Eye (tissue), 1 donor: ENCODE data around the gene STK10.

Experiments used
- DNase-seq: peaks from one replicate; pipeline ENCODE4 v3.0.0-alpha.2; 2015

STK10 gene

DNA sequence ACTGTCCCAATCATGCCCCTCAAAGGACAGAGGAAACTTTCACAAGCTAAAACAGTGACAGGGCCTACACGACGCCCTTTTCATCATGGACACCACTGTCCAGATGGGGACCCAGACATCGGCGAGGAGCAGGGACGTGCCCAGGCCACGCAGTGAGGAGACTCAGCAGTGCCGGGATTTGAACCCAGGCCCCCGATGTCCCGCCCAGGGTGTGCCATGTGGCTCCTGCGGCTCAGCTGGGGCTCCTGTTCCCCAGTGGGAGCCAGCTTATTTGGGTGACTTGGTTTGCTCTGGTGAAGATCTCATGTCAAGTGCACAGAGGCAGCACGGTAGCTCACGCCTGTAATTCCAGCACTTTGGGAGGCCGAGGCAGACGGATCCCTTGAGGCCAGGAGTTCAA is 82.2 kb downstream of the STK10 start:
- no peak for DNase-seq

- DNase-seq, result no peak
Measured at GRCh38 chr5:172104801-172105701, 83.0 kb downstream of the STK10 start.

- no peak for DNase-seq
Measured at GRCh38 chr5:172104021-172104420, 84.0 kb downstream of the STK10 start.

DNA sequence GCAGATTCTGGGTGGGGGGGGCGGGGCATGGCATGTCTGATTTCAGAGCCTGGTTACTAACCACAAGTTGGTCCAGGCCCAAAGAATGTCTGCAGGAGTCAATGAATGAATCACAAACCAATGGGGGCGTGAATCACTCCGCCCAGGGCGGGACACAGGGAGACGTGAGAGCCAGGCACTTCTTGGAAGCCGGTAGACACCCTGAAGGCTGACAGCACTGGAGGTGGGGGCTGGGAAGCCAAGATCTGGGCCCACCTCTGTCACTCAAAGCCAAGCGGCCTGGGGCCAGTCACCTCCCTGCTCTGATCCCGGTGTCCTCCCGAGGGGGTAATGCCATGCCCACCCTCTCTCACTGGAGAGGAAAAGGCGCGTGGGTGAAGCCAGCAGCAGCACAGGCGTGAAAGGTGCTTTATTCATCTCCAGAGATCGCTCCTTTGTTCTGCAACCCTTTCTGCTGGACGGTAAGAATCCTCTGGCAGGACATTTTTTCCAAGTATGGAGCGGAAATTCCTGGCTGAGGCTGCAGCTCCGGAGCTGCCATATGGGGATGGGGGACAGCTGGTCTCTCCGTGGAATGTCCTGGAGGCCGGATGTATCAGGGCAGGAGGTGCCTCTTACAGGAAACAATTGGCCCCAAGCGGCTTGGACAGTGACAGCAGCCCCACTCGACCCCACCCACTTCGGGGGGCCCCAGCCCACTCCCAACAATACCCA is 85.0 kb downstream of the STK10 start:
- peak; percentile 61 for DNase-seq

DNA sequence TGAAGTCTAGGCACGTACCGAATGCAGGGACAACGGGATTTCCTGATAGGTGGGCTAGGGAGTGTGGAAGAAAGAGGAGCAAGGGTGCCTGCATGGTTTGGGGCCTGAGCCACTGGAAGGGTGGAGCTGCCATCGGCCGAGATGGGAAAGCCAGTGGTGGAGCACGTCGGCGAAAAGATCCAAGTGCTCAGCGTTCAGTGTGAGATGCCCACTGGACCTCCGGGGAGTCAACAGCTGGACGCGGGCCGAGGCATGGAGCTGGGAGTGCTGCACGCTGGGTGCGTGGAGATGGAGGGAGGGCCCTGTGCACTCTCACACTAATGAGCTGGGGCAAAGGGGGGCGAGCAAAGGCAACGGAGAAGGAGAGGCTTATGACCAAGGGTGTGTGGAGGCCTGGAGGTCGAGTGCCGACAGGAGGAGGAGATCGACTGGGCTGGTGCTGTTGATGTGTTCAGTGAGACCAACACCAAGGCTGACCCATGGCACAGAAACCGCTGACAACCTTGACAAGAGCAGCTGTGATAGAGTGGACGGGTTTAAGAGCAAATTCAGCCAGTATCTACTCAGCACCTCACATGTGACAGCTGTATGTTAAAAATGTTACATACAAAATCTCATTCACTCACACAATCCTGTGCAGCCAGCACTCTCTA is 85.7 kb downstream of the STK10 start:
- no peak for DNase-seq

- DNase-seq, result no peak
Measured at GRCh38 chr5:172101547-172102217, 86.3 kb downstream of the STK10 start.

DNA sequence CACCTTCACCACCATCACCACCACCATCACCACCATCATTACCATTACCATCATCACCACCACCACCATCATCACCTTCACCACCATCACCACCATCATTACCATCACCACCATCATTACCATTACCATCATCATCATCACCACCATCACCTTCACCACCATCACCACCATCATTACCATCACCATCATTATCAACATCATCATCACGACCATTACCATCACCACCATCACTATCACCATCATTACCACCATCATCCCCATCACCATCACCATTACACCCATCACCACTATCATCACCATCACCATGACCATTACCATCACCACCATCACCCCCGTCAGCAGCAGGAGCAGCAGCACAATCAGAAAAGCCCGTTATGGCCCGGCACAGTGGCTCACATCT is 89.1 kb downstream of the STK10 start:
- no peak for DNase-seq

GRCh38 chr5:172098046-172098445 is 90.0 kb downstream of the STK10 start:
- no peak for DNase-seq

DNA sequence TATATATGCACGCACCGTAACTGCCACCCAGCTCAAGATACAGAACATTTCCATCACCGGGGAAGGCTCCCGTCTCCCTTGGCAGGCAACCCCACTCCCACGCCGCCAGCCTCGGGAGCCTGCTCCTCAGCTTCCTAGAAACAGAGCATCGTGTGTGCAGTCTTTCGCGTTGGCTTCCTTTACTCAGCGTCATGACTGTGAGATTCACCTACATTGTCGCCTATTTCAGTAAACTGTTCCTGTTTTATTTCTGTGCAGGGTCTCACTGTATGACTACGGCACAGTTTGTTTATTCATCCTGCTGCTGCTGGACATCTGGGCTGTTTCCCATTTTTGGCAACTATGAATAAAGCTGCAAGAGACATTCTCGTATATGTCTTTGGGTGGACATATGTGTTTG is 90.7 kb downstream of the STK10 start:
- DNase-seq, result no peak

DNA sequence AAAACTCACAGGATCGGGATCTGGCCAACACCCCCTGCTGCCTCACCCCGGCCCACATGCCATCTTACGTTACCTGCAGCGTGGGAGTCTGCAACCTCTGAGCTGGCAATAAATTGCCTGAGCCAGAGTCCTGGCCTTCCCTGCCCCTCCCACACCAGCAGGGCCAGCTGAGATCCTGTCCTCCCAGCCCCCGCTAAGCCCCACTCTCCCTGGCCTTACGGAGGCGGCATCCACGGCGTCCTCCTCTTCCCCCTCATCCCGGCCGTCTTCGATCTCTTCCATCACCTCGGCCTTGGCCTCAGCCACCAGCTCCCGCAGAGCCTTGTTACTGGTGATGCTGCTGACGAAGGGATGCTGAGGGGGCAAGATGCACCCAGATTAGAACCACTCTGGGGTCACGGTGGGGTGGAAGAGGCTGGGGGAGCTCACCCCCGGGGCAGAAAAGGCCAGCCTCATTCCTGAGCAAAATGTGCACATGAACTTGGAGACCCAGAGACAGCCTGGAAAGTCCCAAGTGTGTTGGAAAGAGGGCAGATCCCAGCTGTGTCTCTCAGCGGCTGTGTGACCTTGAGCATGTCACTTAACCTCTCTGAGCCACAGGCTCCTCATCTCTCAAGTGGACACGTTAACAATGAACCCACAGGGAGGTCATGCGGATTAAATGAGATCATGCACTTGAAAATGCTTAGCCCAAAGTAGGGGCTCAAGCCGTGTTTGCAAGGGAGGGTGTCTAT is 91.7 kb downstream of the STK10 start:
- DNase-seq, result no peak

DNA sequence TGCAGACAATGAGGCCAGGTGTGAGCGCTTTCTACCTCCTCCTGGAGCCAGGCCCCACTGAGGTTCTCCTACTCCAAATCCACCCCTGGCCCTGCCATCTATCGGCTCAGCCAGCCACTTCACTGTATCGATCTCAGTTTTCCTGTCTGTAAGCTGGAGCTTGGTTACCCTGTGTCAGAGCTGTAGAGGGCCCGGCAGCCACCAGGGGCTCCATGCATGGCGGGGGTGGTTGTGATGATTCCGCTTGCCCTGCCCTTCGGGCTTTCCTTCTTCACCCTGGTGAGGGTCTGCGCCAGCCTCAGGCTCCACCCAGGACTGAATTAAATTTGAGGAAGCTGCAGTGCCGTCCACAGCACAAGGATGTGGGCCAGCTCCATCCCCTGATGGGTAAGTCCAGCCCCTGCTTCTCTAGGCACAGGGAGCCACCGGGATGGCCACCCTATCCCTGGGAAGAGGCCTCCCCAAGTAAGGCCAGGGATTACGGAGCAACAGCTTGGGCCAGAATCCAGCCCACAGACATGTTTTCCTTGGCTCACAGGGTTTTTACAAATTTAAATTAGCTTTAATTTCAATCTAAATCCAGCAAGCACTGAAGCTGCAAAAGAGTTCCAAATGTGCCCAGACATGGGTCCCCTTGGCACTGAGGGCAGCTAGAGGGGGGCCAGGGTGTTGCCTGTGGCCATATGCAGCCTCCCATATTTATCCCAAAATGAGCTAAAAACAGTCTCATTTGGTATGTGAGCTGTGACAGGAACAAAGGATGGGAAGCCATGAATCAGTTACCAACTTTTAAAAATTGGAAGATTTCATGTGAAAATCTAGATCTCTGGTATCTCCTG is 92.4 kb downstream of the STK10 start:
- no peak for DNase-seq

DNA sequence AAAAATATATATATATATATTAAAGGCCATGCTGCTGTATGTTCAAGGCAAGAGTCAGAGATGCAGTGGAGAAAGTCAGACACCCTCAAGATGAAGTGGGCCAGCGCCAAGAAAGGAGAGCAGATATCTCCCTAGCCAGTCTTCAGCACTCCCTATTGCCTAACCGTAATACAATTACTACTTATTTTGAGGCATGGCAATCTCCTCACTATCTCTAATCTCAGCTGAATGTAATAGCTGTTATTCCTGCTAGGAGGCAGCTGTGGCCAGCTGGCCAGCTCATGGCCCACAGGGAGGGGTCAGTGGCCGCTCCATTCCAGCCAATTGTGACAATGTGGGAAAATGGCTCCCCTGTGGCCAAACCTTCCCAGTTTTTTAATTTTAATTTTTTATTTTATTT is 94.1 kb downstream of the STK10 start:
- no peak for DNase-seq

DNA sequence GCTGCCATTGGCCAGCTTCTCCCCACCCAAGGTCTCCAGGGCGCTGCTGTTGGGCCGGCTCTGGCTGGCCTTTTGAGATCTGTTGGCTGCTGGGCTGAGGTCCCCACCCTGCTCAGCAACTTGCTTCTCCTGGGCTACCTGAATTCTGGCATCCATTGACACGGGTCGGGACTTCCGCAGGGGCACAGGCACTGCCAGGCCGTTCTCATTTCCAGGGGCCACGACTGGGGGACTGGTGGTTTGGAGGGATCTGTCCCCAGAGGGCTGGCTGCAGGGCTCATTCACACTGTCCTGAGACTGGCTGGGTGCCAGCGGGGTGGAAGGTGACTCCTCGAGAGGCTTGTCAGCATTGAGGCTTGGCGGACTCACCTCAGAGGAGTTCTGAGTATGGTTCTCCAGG is 94.5 kb downstream of the STK10 start:
- no peak for DNase-seq

DNA sequence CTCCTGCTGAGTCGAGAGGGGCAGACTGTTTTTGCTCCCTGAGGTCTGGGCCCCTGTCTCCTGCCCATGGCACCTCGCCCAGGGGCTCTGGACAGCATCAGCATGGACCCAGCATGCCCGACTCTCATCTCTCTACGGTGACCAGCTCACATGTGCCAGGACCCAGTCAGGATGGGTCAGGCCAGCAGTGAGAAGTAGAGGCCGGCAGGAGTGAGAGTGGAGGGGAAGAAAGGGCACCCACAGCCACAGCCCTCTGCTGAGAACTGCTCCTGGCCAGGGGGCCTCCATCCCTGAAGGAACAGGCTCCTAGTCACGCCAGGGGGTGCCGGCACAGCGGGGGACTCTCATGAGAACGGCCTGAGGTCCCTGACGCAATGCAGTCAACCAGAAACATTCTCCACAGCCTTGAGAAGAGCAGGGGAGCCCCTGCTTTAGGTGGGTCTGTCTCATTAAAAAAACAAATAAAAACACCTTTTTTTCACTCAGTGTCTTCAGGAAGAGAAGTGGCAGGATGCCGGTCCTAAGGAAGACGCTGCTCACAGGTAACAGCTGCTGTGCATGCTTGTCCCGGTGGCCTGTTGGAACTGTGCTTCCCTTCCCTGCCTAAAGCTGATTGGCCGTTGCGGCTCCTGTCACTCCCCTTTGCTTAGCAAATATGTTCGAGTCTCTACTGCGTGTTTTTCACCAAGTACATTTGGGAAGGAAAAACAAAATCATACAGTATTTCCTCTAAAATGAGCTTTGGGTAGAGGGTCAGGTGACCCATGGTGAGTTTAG is 95.9 kb downstream of the STK10 start:
- DNase-seq, result no peak

GRCh38 chr5:172090976-172091547 is 97.0 kb downstream of the STK10 start:
- DNase-seq, result no peak

DNA sequence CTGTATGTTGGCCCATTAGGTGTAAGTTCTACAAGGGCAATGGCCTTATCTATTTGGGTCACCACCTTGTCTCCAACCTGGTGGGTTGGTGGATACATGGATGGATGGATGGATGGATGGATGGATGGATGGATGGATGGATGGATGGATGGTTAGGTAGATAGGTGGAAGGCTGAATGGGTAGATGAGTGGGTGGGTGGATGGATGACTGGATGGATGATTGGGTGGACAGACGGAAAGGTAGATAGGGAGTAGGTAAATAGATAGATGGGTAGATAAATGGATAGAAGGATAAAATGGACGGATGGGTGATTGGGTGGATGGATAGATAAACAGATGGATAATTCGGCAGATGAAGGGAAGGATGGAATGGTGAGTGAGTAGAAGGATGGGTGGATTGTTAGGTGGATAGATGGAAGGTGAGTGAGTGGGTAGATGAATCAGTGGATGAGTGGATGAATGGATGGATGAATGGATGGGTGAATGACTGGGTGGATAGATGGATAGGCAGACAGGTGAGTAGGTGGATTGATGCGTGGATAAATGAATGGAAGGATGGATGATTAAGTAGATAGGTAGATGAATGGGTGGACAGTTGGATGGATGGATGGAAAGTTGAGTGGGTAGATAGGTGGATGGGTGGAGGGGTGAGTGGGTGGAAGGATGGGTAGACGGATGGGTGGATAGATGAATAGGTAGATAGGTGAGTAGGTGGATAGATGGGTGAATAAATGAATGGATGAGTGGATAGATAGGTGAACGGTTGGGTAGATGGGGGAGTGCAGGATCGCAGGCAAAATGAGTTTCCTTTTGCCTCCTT is 98.5 kb downstream of the STK10 start:
- no peak for DNase-seq

DNA sequence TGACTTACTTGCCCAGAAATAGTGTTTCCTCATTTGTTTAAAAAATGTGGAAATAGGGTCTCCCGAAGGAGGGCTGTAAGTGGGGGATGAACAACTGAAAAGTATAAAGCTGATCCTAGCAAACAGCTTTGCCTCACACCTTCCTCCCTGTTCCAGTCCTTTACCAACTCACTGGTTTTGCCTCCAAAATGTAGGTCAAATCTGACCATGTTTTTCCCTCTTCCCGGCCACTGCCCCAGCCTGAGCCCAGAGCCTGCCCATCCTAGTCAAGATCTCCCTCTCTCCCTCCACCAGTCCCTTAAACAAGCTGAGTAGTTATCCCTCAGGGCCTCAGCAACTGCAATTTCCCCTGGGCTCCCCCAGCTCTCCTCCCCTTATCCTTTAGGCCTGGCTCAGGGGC is 99.2 kb downstream of the STK10 start:
- no peak for DNase-seq

DNA sequence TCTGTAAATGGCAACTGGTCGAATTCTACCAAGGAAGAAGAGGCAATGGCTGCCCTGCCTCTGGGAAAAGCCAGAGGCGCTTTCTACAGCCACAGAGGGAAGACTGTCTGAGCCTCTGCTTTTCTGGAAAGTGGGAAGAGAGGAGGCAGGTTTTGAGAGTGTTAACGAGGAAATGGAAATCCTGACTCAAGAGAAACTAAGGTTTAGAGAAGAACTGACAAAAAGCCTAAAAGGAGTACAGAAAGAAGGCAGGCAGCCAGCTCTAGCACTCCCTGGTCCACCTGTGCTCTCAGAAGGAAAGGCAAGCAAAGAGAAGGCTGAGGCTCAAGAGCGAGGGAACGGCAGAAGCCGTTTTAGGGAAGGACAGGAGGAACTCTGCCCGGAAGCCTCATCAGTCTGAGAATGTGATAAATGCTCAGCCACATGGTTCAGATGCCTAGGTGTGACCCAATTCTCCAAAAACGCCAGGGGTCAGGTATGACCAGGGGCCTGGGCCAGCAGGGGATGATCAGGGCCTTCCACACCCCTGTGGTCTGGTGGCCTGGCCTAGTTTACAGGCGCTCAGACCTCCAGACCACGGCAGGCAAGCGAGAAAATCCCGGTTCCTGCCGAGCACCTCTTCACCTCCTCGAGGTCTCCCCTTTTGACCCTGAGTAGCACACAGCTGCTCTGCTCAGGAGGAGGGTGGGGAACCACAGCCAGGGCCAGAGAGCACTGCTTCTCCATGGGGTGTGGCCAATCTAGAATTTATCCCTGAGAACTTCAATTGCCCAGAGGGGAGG is 101.6 kb downstream of the STK10 start:
- DNase-seq, result no peak

GRCh38 chr5:172085738-172086137 is 102.3 kb downstream of the STK10 start:
- no peak for DNase-seq
